Measurements from ENCODE around the gene FMO5. TPM values are rescaled to one million over a fixed set of nuclear protein-coding genes. Genes with fewer than 3 reads are reported as not detected.

The FMO5 gene
- under 1 TPM; 0.31 to 0.50 TPM for total RNA-seq

GRCh38 chr1:147225193-147225730 lies at the start of gene FMO5:
Gene FMO5, minus strand, starts transcription at chr1:147225339. Its CDS starts 310 bp downstream, at chr1:147225029.
- peaks cover 15% of the 10 kb centered on the region for H3K27me3 Mint-ChIP-seq (ENCODE audit: low read depth)

GRCh38 chr1:147273409-147274336 lies 48.5 kb upstream of the FMO5 start:
- POLR2A ChIA-PET, result interaction anchor here (1.2 kb wide), 1 partner anchor 115 kb away, joined by 3 read pairs; no protein-coding TSS in a partner anchor
- H3K27me3 Mint-ChIP-seq (ENCODE audit: low read depth), result no peaks in the 10 kb centered on the region
- CTCF ChIA-PET, result interaction anchor here (0.6 to 6.6 kb wide), 31 partner anchors 8 to 622 kb away, joined by 3 to 60 read pairs (median 5); partner anchors contain the start of gene CHD1L
- no peak overlapping the region for H3K4me3 Mint-ChIP-seq
- DNase-seq (peak; percentile 46), ATAC-seq (peak; percentile 58)
- H3K36me3 Mint-ChIP-seq (ENCODE audit: low read depth), result peaks cover 58% of the 10 kb centered on the region
- no peaks in the 10 kb centered on the region for H3K4me1 Mint-ChIP-seq (ENCODE audit: low read depth)
- H3K9me3 Mint-ChIP-seq (ENCODE audit: insufficient read depth), result no peaks in the 10 kb centered on the region
- no peak overlapping the region for H3K27ac Mint-ChIP-seq

More at GRCh38 chr1:147225193-147225730, at the start of gene FMO5:
- H3K4me1 Mint-ChIP-seq (ENCODE audit: low read depth), result peaks cover 18% of the 10 kb centered on the region
- ChIA-PET POLR2A (interaction anchor here (2.0 kb wide), 1 partner anchor 141 kb away, joined by 5 read pairs; no protein-coding TSS in a partner anchor), CTCF (interaction anchor here (0.8 to 2.0 kb wide), 5 partner anchors 9 to 46 kb away, joined by 3 to 18 read pairs (median 3); partner anchors contain the start of gene CHD1L)
- H3K36me3 Mint-ChIP-seq (ENCODE audit: low read depth), result no peaks in the 10 kb centered on the region
- H3K27ac Mint-ChIP-seq, result peak within 1 kb of the TSS; percentile 86
- H3K9me3 Mint-ChIP-seq (ENCODE audit: insufficient read depth), result no peaks in the 10 kb centered on the region
- peak within 1 kb of the TSS; percentile 95 for H3K4me3 Mint-ChIP-seq
- ATAC-seq (peak; percentile 97), DNase-seq (peak; percentile 64)

DNA sequence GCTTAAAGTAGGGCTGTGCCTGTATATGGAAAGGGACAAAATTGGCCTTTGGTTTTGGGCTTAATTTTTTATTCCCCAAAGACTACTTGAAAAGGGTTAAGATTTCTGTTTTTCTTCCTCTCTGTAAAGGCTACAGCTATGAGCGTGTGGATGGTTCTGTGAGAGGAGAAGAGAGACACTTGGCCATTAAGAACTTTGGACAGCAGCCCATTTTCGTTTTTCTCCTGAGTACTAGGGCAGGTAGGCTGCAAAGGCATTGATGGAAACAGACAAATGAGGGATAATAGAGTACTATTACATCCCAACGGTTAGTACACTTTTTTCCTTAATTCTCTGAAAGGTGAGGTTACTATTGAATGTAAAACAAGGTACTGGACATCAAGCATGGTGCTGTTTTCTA lies 46.9 kb upstream of the FMO5 start:
- DNase-seq (no peak), ATAC-seq (no peak)
- H3K4me3 Mint-ChIP-seq, result no peak overlapping the region
- H3K9me3 Mint-ChIP-seq (ENCODE audit: insufficient read depth), result no peaks in the 10 kb centered on the region
- no peaks in the 10 kb centered on the region for H3K4me1 Mint-ChIP-seq (ENCODE audit: low read depth)
- H3K36me3 Mint-ChIP-seq (ENCODE audit: low read depth), result peaks cover 59% of the 10 kb centered on the region
- POLR2A ChIA-PET, result no interaction called here
- no peaks in the 10 kb centered on the region for H3K27me3 Mint-ChIP-seq (ENCODE audit: low read depth)
- H3K27ac Mint-ChIP-seq, result no peak overlapping the region
- CTCF ChIA-PET, result interaction anchor here (1.2 to 6.6 kb wide), 9 partner anchors 10 to 621 kb away, joined by 3 to 60 read pairs (median 8); partner anchors contain the start of gene CHD1L

DNA sequence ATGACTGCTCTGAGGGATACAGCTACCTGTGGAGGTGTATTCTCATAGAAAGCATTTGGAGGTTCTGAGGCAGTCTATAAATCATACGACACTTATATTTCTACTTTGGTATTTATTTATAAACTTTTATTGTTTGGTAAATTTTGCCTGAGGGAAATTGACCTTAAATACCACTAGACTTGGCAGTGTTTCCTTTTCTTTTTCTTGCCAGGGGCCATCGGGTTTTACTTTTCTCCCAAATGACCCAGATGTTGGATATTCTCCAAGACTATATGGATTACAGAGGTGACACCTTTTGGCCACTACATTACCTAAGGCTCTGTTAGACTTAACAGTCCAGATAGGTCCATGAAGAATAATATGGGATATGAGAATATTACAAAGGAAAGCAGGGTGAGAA lies 45.6 kb upstream of the FMO5 start:
- Mint-ChIP-seq H3K9me3 (ENCODE audit: insufficient read depth) (no peaks in the 10 kb centered on the region), H3K27ac (no peak overlapping the region), H3K27me3 (ENCODE audit: low read depth) (no peaks in the 10 kb centered on the region), H3K4me1 (ENCODE audit: low read depth) (no peaks in the 10 kb centered on the region), H3K36me3 (ENCODE audit: low read depth) (peaks cover 52% of the 10 kb centered on the region), H3K4me3 (no peak overlapping the region)
- CTCF ChIA-PET, result interaction anchor here (1.2 to 6.6 kb wide), 3 partner anchors 11 to 622 kb away, joined by 4 to 60 read pairs (median 5); no protein-coding TSS in a partner anchor
- POLR2A ChIA-PET, result no interaction called here
- no peak for DNase-seq
- ATAC-seq, result no peak

DNA sequence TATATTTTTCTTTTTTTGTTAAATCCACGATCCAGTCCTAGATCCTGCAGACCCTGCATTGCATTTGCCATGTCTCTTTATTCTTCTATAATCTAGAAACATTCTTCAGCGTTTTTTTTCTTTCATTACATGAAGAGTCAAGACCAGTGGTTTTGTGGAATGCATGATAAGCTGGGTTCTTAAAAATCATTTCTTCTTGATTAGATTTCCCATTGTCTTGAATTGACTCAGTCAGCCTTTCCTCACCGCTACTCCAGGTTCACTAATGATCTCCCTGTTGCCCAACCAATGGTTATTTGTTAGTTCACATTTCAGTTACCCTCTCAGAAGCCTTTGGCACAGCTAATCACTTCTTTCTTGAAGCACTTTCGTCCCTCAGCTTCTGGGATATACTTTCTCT lies 42.6 kb upstream of the FMO5 start:
- H3K36me3 Mint-ChIP-seq (ENCODE audit: low read depth), result peaks cover 58% of the 10 kb centered on the region
- POLR2A ChIA-PET, result no interaction called here
- CTCF ChIA-PET, result no interaction called here

GRCh38 chr1:147266381-147266780 lies 41.2 kb upstream of the FMO5 start:
- Mint-ChIP-seq H3K4me1 (ENCODE audit: low read depth) (no peaks in the 10 kb centered on the region), H3K27me3 (ENCODE audit: low read depth) (no peaks in the 10 kb centered on the region), H3K4me3 (no peak overlapping the region), H3K27ac (no peak overlapping the region), H3K36me3 (ENCODE audit: low read depth) (peaks cover 63% of the 10 kb centered on the region), H3K9me3 (ENCODE audit: insufficient read depth) (no peaks in the 10 kb centered on the region)
- no peak for ATAC-seq
- ChIA-PET POLR2A (no interaction called here), CTCF (no interaction called here)
- no peak for DNase-seq

More for the DNA sequence above, 42.6 kb upstream of the FMO5 start:
- no peak for ATAC-seq
- no peaks in the 10 kb centered on the region for H3K27me3 Mint-ChIP-seq (ENCODE audit: low read depth)
- no peak overlapping the region for H3K4me3 Mint-ChIP-seq
- no peaks in the 10 kb centered on the region for H3K9me3 Mint-ChIP-seq (ENCODE audit: insufficient read depth)
- H3K4me1 Mint-ChIP-seq (ENCODE audit: low read depth), result no peaks in the 10 kb centered on the region
- no peak overlapping the region for H3K27ac Mint-ChIP-seq
- DNase-seq, result no peak

- no peaks in the 10 kb centered on the region for H3K4me1 Mint-ChIP-seq (ENCODE audit: low read depth)
- DNase-seq (no peak), ATAC-seq (no peak)
- peaks cover 58% of the 10 kb centered on the region for H3K36me3 Mint-ChIP-seq (ENCODE audit: low read depth)
- H3K27me3 Mint-ChIP-seq (ENCODE audit: low read depth), result no peaks in the 10 kb centered on the region
- H3K4me3 Mint-ChIP-seq, result no peak overlapping the region
- CTCF ChIA-PET, result no interaction called here
- H3K9me3 Mint-ChIP-seq (ENCODE audit: insufficient read depth), result no peaks in the 10 kb centered on the region
- POLR2A ChIA-PET, result no interaction called here
- H3K27ac Mint-ChIP-seq, result no peak overlapping the region
Measured at GRCh38 chr1:147264158-147264768, 39.1 kb upstream of the FMO5 start.

DNA sequence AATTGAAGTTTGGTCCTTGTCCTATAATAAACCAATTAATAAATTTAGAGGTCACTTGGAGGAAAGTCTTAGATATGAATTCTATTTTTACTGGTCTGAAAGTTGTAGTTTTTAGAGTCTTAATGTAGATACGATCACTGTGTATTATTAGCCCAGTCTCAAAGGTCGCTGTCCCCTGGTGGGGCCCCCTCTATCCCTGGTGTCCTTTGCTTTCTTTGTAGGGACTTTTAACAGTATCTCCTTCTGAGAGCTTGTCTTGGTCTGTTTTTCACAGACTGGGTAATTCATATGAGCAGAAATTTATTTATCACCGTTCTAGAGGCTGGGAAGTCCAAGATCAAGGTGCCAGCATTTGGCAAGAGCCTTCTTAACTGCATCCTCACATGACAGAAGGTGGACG lies 35.8 kb upstream of the FMO5 start:
- POLR2A ChIA-PET, result no interaction called here
- H3K9me3 Mint-ChIP-seq (ENCODE audit: insufficient read depth), result no peaks in the 10 kb centered on the region
- ATAC-seq (no peak), DNase-seq (no peak)
- no peak overlapping the region for H3K27ac Mint-ChIP-seq
- peaks cover 49% of the 10 kb centered on the region for H3K36me3 Mint-ChIP-seq (ENCODE audit: low read depth)
- CTCF ChIA-PET, result no interaction called here
- no peaks in the 10 kb centered on the region for H3K27me3 Mint-ChIP-seq (ENCODE audit: low read depth)
- no peaks in the 10 kb centered on the region for H3K4me1 Mint-ChIP-seq (ENCODE audit: low read depth)
- no peak overlapping the region for H3K4me3 Mint-ChIP-seq

- CTCF ChIA-PET, result interaction anchor here (0.9 to 6.0 kb wide), 2 partner anchors 9 to 20 kb away, joined by 5 to 34 read pairs; partner anchors contain the start of gene CHD1L
- Mint-ChIP-seq H3K27me3 (ENCODE audit: low read depth) (no peaks in the 10 kb centered on the region), H3K4me3 (no peak overlapping the region), H3K4me1 (ENCODE audit: low read depth) (peaks cover 22% of the 10 kb centered on the region), H3K9me3 (ENCODE audit: insufficient read depth) (no peaks in the 10 kb centered on the region), H3K27ac (no peak overlapping the region), H3K36me3 (ENCODE audit: low read depth) (peaks cover 35% of the 10 kb centered on the region)
- POLR2A ChIA-PET, result no interaction called here
- ATAC-seq (no peak), DNase-seq (no peak)
Measured at GRCh38 chr1:147252540-147252939, 27.4 kb upstream of the FMO5 start.

DNA sequence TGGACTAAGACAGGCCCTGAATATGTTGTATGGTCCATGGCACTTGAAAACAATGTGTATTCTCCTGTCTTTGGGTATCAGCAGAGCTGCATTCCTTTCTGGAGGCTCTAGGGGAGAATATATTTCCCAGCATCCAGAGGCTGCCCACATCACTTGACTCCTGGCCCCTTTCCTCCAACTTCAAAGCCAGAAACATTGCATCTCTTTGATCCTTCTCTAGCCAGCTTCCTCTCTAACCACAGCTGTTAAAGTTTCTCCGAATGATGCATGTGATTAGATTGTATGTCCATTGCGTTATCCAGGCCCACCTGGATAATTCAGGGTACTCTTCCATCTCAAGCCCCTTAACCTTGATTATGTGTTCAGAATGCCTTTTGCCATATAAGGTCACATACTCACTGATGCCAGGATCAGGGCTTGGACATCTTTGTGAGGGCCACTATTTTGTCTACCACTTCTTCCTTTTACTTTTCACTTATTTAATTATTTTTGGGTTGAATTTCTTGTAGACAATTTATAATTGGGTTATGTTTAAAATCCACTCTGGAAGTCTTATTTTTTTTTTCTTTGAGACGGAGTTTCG lies 22.6 kb upstream of the FMO5 start:
- DNase-seq, result no peak
- no peak for ATAC-seq
- ChIA-PET POLR2A (no interaction called here), CTCF (interaction anchor here (1.3 kb wide), 1 partner anchor 26 kb away, joined by 6 read pairs; no protein-coding TSS in a partner anchor)
- H3K27me3 Mint-ChIP-seq (ENCODE audit: low read depth), result no peaks in the 10 kb centered on the region
- no peak overlapping the region for H3K27ac Mint-ChIP-seq
- no peak overlapping the region for H3K4me3 Mint-ChIP-seq
- H3K36me3 Mint-ChIP-seq (ENCODE audit: low read depth), result peaks cover 31% of the 10 kb centered on the region
- peaks cover 57% of the 10 kb centered on the region for H3K4me1 Mint-ChIP-seq (ENCODE audit: low read depth)
- no peaks in the 10 kb centered on the region for H3K9me3 Mint-ChIP-seq (ENCODE audit: insufficient read depth)

GRCh38 chr1:147246910-147247655 lies 21.9 kb upstream of the FMO5 start:
- no peaks in the 10 kb centered on the region for H3K9me3 Mint-ChIP-seq (ENCODE audit: insufficient read depth)
- no peak for ATAC-seq
- no peak overlapping the region for H3K4me3 Mint-ChIP-seq
- peaks cover 59% of the 10 kb centered on the region for H3K4me1 Mint-ChIP-seq (ENCODE audit: low read depth)
- no peak overlapping the region for H3K27ac Mint-ChIP-seq
- POLR2A ChIA-PET, result interaction anchor here (1.0 kb wide), 1 partner anchor 163 kb away, joined by 4 read pairs; no protein-coding TSS in a partner anchor
- peaks cover 27% of the 10 kb centered on the region for H3K36me3 Mint-ChIP-seq (ENCODE audit: low read depth)
- CTCF ChIA-PET, result interaction anchor here (1.5 kb wide), 1 partner anchor 12 kb away, joined by 3 read pairs; no protein-coding TSS in a partner anchor
- DNase-seq, result no peak
- no peaks in the 10 kb centered on the region for H3K27me3 Mint-ChIP-seq (ENCODE audit: low read depth)

Measured in activated CD8-positive, alpha-beta T cell treated with anti-CD3 and anti-CD28 coated beads, Interleukin-2, amount 10 ng/mL, durations not matched to agents 7 days and 5 days (primary cell).